ENCODE data around the gene FARP2. TPM values are rescaled to one million over a fixed set of nuclear protein-coding genes. Genes with fewer than 3 reads are reported as not detected.

FARP2 gene
- polyA plus RNA-seq, 1 of the 3 experiments (the other 2 are of a cell fraction) = 11.5 TPM

DNA sequence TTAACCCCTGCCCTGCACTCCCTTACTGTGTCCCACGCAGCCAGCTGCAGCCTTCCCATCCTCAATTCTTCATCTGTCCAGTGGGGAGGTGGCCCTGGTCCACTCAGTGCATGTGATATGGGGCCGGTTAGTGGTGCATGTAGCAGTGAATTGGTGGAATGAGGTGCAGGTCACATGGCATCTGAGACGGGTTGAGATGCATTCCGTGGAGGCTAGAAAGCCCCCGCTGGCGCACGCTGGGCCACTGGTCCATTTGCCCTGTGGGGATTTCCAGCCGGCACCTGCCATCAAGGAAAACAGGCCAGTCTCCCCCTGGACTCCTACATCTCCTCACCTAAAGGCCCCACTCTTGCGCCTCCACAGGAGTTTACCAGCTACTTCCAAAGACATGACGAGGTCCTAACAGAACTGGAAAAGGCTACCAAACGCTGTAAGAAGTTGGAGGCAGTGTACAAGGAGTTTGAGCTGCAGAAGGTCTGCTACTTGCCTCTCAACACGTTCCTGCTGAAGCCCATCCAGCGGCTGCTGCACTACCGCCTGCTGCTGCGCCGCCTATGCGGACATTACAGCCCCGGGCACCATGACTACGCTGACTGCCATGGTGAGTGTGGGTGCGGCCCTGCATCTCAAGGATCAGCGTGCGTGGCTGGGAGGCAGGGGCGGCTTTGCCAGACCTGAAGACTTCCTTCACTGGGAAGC is 111.8 kb downstream of the FARP2 start:
- H3K27ac ChIP-seq (ENCODE audit: low read depth in 2 of 2, low read length in 1 of 2) = no peak overlapping the region
- no peaks in the 10 kb centered on the region for H3K4me1 ChIP-seq (ENCODE audit: control insufficient read depth in 1 of 2, insufficient read depth in 2 of 2, low read depth in 1 of 2, low read length in 1 of 2)
- H3K36me3 ChIP-seq (replicated peaks in 1 of 2; ENCODE audit: control insufficient read depth in 1 of 2, insufficient read depth in 2 of 2, low read length in 1 of 2) = no peaks in the 10 kb centered on the region
- H3K79me2 ChIP-seq (ENCODE audit: insufficient read depth) = no peaks in the 10 kb centered on the region
- ChIA-PET POLR2A (no interaction called here), CTCF (no interaction called here)
- WGBS (ENCODE audit: low lambda C conversion rate) = 86% methylated on average over 12 of the region's 23 CpGs
- no peak for DNase-seq
- no peaks in the 10 kb centered on the region for H4K20me1 ChIP-seq (ENCODE audit: insufficient read depth)
- no peak overlapping the region for H3K9ac ChIP-seq
- H2AFZ ChIP-seq (ENCODE audit: low read depth) = no peak overlapping the region
- no peak overlapping the region for H3K4me3 ChIP-seq (ENCODE audit: low read depth in 2 of 2, low read length in 1 of 2)
- TF ChIP-seq NFIC (IDR thresholded peaks at IDR 0.05; ENCODE audit: borderline replicate concordance) = no peak
- no peak for TF ChIP-seq USF1 (IDR thresholded peaks at IDR 0.05; ENCODE audit: borderline replicate concordance, low read depth)
- no peak for TF ChIP-seq EZH2phosphoT487 (IDR thresholded peaks at IDR 0.05; ENCODE audit: borderline replicate concordance, low read depth)
- TF ChIP-seq, protein P1, sequence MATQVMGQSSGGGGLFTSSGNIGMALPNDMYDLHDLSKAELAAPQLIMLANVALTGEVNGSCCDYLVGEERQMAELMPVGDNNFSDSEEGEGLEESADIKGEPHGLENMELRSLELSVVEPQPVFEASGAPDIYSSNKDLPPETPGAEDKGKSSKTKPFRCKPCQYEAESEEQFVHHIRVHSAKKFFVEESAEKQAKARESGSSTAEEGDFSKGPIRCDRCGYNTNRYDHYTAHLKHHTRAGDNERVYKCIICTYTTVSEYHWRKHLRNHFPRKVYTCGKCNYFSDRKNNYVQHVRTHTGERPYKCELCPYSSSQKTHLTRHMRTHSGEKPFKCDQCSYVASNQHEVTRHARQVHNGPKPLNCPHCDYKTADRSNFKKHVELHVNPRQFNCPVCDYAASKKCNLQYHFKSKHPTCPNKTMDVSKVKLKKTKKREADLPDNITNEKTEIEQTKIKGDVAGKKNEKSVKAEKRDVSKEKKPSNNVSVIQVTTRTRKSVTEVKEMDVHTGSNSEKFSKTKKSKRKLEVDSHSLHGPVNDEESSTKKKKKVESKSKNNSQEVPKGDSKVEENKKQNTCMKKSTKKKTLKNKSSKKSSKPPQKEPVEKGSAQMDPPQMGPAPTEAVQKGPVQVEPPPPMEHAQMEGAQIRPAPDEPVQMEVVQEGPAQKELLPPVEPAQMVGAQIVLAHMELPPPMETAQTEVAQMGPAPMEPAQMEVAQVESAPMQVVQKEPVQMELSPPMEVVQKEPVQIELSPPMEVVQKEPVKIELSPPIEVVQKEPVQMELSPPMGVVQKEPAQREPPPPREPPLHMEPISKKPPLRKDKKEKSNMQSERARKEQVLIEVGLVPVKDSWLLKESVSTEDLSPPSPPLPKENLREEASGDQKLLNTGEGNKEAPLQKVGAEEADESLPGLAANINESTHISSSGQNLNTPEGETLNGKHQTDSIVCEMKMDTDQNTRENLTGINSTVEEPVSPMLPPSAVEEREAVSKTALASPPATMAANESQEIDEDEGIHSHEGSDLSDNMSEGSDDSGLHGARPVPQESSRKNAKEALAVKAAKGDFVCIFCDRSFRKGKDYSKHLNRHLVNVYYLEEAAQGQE (IDR thresholded peaks at IDR 0.05; ENCODE audit: low read depth, low read length) = no peak
- TF ChIP-seq MXI1 (IDR thresholded peaks at IDR 0.05; ENCODE audit: low read depth, low read length) = no peak
- TF ChIP-seq ELF1 (IDR thresholded peaks at IDR 0.05) = no peak
- TF ChIP-seq TCF12 (IDR thresholded peaks at IDR 0.05) = no peak
- no peak for TF ChIP-seq RCOR1 (IDR thresholded peaks at IDR 0.05; ENCODE audit: low read length)
- TF ChIP-seq CTCF (IDR thresholded peaks at IDR 0.05) = no peak
- no peak for TF ChIP-seq POLR2AphosphoS5 (IDR thresholded peaks at IDR 0.05; ENCODE audit: low read depth, low read length)
- TF ChIP-seq JUND (IDR thresholded peaks at IDR 0.05) = no peak
- no peak for TF ChIP-seq FOSL2 (IDR thresholded peaks at IDR 0.05; ENCODE audit: borderline replicate concordance, low read depth)
- no peak for TF ChIP-seq YY1 (IDR thresholded peaks at IDR 0.05; ENCODE audit: low read depth)
- no peak for TF ChIP-seq IRF3 (IDR thresholded peaks at IDR 0.05; ENCODE audit: low read depth, low read length)
- no peak for TF ChIP-seq NRF1 (IDR thresholded peaks at IDR 0.05; ENCODE audit: low read depth, low read length)
- no peaks in the 10 kb centered on the region for H3F3A ChIP-seq (replicated peaks; ENCODE audit: insufficient read depth)
- no peaks in the 10 kb centered on the region for H3K27me3 ChIP-seq (ENCODE audit: insufficient read depth)
- no peaks in the 10 kb centered on the region for H3K9me3 ChIP-seq
- H3K9me2 ChIP-seq = no peaks in the 10 kb centered on the region
- H3K4me2 ChIP-seq = no peak overlapping the region
